KG1 (cell line): ENCODE results near the gene GARNL3.

Experiments used
- DNase-seq: peaks from one replicate; lab custom pipeline; 2025; lab: John Stamatoyannopoulos, UW

GARNL3 gene

DNA sequence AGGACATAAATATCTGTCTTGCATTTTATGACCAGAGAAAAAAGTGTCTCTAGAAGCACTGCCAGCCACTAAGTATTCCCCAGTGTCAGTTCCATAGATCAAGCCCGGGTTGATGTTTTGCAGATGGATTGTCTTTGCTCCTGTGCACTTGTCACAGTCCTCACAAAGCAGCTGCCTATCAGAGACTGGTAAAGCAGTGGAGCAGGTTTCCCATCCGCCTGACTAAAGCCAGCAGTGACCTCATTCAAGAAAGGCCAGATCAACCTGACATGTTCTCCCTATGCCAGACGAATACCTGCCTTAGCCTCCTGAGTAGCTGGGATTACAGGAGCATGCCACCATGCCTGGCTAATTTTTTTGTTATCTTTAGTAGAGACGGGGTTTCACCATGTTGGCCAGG lies 26.8 kb upstream of the GARNL3 start:
- no peak for DNase-seq

DNA sequence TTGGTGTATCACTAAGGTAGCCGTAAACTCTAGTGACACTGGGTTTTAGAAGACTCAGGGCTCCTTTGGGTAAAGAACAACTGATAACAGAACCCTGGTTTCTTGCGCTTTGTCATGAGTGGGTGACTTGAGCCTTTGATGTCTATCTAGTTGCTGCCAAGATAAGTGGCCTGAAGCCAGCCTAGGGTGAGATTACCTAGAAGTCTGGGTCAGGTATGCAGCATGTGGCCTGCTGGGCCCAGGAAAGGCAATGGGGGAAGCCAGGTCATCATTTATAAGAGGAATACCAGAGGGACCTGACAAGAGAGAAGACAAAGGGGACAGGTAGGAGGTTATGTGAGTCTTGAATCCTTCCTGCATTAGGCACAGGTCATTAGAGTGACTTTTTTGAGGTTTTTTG lies 23.2 kb upstream of the GARNL3 start:
- no peak for DNase-seq

DNA sequence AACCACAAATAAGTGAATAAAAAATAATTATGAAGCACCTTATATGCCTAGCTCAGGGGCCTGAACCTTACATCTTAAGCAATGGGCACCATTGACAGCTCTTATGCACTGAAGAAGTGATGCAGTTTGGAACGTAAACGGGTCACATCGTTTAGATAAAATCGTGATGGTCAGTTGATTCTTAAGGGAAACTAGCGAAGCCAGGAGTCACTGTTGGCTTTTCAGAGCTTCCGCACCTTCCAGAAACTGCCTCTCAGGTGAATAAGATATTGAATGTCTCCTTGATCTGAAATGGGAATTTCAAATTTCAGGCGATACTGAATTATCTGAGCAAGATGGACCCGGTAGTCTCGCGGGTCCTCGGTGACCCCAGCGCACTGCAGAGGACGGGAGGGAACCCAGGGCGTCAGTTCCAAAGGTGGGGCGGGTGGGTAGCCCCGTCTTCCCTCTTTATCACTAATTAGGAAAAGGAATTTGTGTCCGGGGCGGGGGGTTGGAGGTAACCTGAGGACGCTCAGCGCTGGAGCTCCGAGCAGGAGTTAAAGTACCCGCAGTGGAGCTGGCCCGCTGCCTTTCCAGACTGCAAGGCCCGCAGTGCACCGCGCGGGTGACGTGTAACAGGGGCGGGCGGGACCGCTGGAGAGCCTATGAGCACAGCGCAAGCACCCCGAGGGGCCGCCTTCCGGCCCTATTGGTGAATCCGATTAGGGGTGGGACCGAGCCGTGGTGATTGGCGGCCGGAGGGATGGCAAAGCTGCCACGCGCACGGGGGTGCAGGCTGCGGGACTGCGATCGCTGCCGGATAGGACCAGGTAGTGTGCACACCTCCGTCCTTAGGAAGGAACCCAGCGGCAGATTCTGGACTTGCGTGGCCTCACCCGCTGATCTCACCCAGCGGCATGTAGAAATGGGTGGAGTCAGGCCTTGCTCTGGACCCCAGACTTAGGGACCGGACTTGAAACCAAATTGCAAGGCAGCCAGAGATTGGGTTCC lies 19.7 kb upstream of the GARNL3 start:
- no peak for DNase-seq

DNA sequence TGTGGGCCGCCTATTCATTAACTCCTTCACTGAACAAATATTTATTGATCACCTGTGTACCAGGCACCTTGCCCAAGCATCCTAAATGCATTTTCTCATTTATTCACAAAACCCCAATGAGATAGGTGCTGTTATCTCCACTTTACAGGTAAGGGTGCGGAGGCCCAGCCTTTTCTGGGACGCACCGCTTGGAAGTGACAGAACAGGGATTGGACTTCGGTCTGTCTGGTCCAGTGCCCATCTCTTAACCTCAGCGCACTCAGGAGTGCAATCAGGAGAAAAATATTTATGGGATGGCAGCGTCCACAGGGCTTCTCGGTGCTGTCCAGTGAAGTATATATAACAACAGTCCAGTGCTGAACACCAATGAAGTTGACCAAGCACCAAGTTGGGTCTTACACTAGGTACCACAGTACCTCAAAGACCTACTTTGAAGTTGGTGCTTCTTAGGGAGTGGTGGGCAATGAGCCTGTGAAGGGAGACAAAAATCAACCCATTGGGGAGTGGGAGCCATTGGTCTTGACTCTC lies 18.9 kb upstream of the GARNL3 start:
- DNase-seq: no peak

DNA sequence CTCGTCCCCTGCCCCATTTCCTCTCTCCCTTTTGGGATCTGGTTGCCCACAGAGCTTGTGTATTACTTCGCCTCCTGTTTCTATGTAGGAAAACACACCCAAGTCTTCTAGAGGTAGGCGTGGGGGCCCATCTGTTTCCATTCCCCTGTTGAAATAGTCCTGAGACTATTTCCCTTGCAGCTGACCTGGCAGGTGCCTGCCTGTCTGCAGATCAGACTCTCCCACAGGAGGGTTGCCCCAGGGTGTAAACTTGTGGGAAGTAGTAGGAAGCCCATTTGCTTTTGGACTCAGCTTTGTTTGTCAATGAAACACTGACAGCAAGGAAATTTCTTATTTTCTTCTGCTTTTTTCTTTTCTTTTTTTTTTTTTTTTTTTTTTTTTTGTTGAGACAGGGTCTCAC lies 16.3 kb upstream of the GARNL3 start:
- DNase-seq: no peak

DNA sequence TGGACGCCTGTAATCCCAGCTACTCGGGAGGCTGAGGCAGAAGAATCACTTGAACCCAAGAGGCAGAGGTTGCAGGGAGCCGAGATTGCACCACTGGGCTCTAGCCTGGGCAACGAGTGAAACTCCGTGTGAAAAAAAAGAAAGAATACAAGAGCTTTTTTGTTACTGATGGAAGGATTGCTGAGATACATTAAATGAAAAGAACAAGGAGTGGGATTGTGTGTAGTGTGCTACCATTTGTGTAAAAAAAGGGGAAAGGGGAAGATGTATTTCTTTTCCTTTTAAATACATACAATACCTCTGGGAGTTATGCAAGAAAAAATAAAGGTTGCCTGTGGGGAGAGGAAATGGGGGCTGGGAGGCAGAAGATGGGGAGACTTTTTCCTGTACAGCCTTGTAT lies 14.7 kb upstream of the GARNL3 start:
- no peak for DNase-seq

DNA sequence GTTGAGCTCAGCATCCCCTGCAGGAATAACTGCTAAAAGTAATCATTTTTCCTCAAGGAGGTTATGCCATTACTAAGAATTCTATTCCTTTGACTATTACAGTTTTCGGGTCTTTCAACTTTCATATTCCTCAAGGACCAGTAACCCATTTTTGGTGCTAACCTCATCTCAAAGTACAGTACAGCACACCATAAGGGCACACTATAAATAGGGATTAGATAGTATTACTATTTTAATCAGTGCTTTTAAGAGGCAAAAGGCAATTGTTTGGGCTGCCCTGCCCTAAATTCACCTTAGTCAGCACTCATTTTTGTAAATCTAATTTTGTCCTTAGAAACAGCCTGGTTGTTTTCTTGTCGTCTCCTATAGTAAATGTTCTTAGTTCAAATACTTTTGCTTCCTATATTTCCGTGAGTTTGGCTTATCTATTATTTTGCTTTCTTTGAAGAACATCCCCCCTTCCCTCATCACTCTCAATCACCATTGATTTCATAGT lies 13.6 kb upstream of the GARNL3 start:
- DNase-seq: no peak

DNA sequence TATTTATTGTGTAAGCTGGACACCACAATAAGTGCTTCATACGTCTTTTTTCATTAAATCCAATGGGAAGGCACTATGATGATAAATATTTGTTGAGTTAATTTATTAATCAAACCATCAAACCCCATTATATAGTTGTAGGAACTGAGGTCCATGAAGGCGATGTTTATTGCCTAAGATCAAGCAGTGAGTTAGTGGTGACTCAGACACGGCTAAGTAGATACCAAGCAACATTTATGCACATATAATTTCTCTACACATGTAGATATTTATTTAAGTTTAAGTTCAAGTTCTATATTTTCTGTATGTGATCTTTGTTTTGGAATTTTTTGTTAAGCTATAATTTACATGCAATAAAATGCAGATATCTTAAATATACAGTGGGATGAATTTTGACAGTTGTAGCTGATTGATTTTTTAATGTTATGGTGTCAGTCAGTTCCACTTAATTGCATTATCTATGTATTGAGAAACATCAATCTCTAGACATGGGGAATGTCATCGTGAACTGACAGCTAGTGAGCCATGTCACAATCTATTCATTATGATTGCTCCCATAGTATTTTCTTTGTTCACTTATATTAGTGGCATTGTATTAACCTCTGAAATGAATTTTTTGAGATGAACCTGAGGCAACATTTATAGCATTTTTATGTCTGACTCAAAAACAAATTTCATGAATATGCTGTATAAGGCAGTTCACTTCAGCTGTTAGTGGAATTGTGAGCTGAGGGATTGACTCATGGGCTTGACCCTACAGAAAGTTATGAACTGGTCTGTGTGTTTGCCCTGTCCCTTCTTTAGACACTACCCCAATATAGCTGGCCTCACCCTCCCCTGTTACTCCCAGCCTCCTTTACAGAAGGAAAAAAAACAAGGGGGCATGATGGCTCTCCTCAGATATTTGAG lies 11.9 kb upstream of the GARNL3 start:
- DNase-seq: no peak

DNA sequence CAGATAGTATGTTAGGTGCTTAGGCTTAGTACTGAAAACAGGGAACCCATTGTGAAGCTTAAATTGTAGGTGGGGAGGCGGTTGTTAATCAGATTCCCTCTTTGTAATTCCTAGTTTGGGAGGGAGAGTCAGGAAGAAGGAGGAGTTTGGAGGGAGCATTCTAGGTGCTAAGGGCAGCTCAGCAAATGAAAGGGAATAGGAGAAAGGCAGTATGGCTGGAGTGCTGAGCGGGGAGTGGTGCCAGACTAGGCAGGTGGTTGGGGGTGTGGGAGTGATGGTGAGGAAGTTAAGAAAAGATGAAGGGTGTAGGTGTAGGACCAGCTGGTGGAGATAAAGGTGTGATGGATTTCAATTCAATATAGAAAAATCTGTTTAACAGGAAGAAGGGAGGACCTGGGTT lies 11.1 kb upstream of the GARNL3 start:
- DNase-seq: no peak

DNA sequence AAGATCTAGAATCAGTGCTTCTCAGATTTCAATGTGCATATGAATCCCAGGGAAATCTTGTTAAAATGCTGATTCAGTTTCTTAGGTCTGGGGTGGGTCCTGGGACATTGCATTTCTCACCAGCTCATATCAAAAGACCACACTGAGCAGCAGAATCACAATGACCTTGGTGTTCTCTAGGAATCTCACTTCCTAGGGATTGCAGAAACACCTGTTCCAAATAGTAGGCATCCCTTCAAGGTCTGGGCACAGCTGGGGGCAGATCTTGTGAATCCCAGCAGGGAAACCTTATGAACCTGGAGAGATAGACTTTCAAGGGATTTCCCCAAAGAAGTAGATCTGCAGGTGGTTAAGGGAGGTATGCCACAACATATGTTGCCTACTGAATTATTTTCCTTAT lies 8.9 kb upstream of the GARNL3 start:
- DNase-seq: no peak

DNA sequence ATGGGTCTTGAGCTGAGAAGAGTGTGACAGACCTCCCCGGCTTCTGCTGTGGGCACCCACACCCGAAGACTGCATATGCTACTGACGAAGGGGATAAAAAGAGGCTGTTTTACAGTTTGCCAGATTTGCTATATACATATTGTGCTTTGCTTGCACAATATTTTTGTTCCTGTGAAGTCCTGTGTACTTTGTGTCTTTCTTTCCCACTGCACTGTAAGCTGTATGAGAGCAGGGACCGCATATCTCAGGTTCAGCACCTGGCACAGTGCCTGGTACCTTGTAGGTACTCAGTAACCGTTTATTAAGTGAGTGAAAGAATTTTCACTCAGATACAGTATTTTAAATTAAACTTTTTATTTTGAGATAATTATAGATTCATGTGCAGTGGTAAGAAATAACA lies 8.2 kb upstream of the GARNL3 start:
- DNase-seq: no peak

DNA sequence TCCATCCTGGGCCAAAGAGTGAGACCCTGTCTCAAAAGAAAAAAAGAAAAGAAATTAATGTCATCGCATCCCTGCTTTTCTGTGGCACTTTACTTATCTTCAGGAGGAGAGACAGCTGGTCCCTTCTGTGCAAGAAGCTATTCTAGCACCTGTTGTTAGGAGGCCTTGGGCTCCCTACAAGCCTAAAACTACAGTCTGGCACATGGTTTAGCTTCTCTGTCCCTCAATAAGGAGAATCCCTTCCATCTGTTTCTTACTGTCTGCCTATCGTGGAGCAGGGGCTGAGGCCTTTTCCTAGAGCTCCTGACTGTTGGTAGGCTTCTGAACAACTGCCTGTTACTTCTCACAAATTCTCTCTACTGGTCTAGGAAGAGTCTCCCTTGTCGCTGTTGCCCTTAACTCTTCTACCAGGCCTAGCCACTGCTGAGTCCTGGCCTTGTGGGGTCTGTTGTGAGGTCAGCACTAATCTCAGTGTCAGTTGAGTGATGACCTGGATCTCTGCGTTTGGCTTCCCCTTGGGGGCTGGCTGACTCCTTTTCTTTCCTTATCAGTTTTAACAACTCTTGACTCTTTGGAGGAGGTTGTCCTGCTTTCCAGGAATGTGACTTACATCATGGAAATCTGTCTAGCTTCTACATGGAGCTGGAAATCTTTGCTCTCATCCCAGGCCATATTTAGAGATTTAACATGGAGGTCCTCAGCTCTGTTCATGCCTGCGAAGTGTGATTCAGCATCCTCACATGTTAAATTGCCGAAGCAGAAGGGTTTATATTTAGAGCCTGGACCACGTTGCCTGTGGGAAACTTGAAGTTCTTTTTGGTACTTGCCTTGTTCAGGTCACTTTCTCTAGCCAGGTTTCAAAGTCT lies 5.7 kb upstream of the GARNL3 start:
- no peak for DNase-seq

DNA sequence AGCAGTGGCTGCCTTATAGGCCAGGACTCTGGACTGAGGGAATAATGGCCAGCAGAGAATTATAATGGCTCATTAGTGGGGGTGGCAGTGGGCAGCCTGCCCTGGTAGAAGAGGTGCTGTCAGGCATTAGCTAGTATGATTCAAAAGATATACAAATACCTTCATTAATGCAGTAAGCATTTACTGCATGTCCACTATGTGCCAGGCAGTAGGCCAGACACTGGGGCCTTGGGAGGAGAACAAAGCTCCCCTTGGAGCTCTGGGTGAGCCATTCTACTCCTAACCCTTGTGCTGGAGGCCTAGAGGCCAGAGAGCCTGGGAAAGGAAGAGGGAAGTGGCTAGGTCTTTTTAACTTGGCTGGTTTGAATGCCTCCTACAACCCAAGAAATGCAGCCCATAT lies 2.0 kb upstream of the GARNL3 start:
- no peak for DNase-seq

DNA sequence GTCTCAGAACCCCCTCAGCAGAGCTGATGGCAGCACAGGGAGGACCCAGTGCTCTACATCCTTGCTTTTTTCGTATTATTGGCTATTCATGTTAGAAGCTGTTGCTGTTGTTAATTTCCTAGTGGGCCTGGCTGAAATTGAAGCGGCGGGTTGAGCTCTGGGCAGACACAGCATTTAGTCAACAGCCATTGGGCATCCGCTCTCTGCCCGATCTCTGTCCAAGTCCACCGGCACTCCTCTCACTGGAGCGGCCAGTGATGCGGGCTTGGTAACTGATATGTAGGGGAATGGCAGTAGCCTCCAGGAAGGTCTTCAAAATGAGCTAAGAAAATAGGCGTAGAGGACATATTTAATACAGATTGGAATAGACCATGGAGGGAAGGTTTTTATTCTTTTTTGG lies 1.3 kb upstream of the GARNL3 start:
- no peak for DNase-seq

DNA sequence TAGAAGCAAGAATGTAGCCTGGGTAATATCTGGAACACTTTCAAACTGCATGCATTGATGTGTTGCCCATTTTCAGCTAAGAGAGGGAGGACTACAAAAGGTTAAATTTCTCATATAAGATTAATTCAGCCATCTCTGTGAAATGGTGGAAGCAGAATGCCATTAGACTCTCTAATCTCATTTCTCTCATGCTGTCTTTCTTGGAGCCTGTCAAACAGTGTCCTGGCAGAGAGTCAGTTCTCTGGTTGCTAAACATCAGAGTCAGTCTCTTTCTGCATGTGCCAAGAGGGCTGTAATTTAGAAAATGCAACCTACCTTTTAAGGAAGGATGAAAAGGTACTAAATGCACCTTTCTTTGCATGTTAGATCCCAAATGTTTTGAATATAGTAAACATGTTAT lies 910 bp upstream of the GARNL3 start:
- DNase-seq: no peak

DNA sequence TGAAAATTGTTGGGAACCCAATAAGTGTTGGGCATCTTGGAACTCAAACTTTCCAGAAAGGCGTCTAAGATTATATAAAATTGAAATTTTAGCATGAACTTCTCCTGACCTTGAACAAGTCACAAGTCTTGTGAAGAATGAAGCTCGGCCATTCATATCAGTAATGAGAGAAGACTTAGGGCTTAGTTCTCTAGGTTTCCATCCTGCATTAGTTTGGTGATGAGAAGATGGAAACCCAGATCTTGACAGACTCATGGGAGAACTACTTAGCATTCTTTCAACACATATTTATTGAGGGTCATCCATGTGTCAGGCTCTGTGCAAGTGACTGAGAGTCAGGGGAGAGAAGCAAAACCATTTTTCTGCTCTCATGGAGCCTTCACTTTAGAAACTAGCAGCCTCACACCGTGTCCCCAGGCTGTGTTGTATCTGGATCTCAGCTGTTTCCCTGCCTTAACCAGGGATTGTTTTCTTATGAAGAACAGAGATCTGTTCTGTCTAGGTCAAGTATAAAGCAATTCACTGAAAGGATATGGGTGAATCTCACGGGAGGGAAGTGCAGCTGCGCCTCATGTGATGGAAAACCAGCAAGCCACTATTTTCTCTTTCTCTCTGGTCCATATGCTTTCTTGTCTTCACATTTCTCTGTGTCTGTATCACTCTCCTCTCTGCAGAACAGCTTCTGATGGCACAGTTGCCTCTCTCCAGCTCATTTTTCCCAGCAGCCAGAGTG lies 3.4 kb downstream of the GARNL3 start:
- no peak for DNase-seq

DNA sequence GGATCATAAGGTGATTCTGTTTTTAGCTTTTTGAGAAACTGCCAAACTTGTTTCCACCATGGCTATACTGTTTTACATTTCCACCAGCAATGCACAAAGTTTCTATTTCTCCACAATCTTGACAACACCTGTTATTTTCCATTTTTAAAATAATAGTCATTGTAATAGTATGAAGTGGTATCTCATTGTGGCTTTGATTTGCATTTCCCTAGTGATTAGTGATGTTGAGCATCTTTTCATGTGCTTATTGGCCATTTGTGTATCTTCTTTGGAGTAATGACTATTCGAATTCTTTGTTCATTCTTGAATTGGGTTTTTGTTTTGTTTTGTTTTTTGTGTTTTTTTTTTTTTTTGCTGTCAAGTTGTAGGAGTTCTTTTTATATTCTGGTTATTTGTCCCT lies 4.9 kb downstream of the GARNL3 start:
- no peak for DNase-seq

DNA sequence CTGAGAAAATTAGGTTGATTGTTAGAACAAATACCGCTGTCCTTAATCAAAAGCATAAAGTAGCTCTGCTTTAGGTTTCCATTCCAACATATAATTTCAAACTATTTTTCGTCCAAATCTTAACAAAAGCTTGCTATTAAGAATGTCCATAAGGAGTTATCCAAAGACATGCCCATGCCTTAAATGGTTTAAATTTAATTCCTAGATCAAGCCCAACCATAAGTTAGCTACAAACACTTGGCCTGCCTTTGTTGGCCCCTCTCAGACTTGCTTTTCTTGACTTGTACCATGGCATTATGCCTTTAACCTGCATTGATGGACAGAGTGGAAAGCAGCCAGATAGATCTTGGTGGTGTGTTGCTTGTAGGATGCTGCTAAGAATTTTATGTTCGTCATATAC lies 8.8 kb downstream of the GARNL3 start:
- no peak for DNase-seq

DNA sequence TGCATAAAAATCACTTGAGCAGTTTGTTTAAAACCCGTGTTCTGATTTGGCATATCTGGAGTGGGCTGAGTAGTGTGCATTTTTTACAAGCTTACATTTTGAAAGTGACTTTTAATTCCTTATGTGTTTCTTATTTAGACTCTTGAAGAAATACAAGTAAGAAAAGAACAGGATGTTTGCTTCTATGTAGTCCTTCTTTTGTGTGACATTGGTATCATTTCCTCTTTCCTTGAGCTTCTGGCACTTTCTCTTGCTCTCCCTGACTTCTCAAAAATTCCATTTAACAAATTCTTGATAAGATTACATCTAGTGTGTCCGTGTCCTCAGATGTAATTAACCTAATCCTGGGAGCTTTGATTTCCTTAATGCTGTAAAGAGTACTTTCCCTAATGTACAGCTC lies 12.5 kb downstream of the GARNL3 start:
- no peak for DNase-seq

DNA sequence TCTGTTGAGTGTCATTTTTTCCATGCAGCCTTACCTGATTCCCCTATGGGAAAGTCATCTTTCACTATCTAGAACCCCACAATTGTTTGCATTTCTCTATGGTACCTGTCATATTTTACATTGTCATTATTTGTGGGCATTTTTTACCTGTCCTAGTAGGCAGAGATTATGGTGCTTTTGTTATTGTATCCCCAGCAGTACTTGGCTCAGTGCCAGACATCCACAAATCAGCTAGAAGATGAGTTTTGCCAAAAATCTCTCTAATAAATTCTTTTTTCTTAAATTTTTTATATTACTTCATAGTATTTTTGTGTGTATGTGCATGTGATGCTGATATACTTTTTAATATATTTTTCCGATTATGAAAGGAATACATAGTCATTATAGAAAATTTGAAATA lies 13.2 kb downstream of the GARNL3 start:
- DNase-seq: no peak

DNA sequence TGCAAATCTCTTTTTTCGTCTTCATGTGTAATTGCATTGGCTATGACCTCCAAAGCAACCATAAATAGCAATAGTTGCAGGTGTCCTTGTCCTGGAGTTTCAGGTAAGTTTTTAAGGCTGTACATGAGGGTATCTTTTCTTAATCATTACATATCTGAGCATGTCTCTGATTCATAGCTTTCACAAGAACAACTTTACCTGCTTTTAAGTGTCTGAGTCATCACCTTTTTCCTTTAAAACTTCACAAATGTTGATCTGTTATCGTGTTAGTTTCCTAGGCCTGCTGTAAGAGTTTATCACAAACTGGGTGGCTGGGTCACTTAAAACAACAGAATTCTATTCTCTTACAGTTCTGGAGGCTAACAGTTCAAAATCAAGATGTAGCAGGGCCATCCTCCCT lies 13.8 kb downstream of the GARNL3 start:
- no peak for DNase-seq
